GM12878 (cell line): ENCODE measurements around the gene LAMA4. TPM values are rescaled to one million over a fixed set of nuclear protein-coding genes. Genes with fewer than 3 reads are reported as not detected.

Experiments
- ATAC-seq: fragments of 200-7000 bp; cut with Tn5 transposase; 3 replicates; pipeline ENCODE4 v1.9.1; 2020; ENCODE audit warnings: mild to moderate bottlenecking, moderate library complexity
- BruUV-seq: library from RNA; stranded (reverse); fragments of 400-500 nt; replicated peaks from 2 replicates; lab custom pipeline; 2021; lab: Mats Ljungman, UMichigan
- CTCF ChIA-PET: fragments of 300-600 bp; sonication (Branson Sonifier 250); formaldehyde crosslinking; extraction: SDS; loops from one replicate; lab custom pipeline; 2021; ENCODE audit warnings: inconsistent platforms; lab: Yijun Ruan, JAX
- POLR2A ChIA-PET: fragments of 350-600 bp; formaldehyde crosslinking; extraction: SDS; loops from one replicate; lab custom pipeline; 2021; ENCODE audit warnings: inconsistent platforms; lab: Charles Lee
- RAD21 ChIA-PET: fragments of 300-600 bp; sonication (Branson Sonifier 250); formaldehyde crosslinking; loops from one replicate; lab custom pipeline; 2023; ENCODE audit warnings: antibody characterized with exemption; ENCODE audit not compliant: unreplicated experiment; lab: Charles Lee
- SMC1A ChIA-PET: fragments of 300-600 bp; sonication (Branson Sonifier 250); formaldehyde crosslinking; loops from one replicate; lab custom pipeline; 2023; ENCODE audit not compliant: unreplicated experiment, uncharacterized antibody; lab: Charles Lee
- DNase-seq: peaks from one replicate; pipeline ENCODE4 v3.0.0-alpha.2; 2011; ENCODE audit warnings: low read depth, low spot score
- FAIRE-seq: peaks from 3 replicates; lab custom pipeline; 2011; peaks lifted over from hg19 to GRCh38; lab: Jason Lieb, UNC
- H2AFZ ChIP-seq: 2 replicates; pipeline ENCODE4 v1.6.0; 2011; ENCODE audit warnings: low read depth, low read length, control low read depth; ENCODE audit not compliant: control insufficient read depth
- H3K27ac ChIP-seq: 2 replicates; pipeline ENCODE4 v1.5.1; 2011; ENCODE audit warnings: control low read depth; ENCODE audit not compliant: control insufficient read depth, insufficient read depth
- H3K27me3 ChIP-seq, 2 experiments: replicated peaks in 1 of 2; 2 replicates each; pipeline versions ENCODE4 v1.6.0 to v1.6.1; 2011; ENCODE audit warnings: low read length in 1 of 2; ENCODE audit not compliant: control insufficient read depth in 2 of 2, insufficient read depth in 2 of 2
- H3K36me3 ChIP-seq, 2 experiments: 2 replicates each; pipeline ENCODE4 v1.5.1; 2011; ENCODE audit warnings: low read length in 1 of 2; ENCODE audit not compliant: control insufficient read depth in 2 of 2, insufficient read depth in 2 of 2
- H3K4me1 ChIP-seq: 2 replicates; pipeline ENCODE4 v1.6.1; 2011; ENCODE audit warnings: mild to moderate bottlenecking, low read length, moderate library complexity, mixed read lengths; ENCODE audit not compliant: control insufficient read depth, insufficient read depth
- H3K4me2 ChIP-seq: 2 replicates; pipeline ENCODE4 v1.6.0; 2011; ENCODE audit warnings: control low read depth; ENCODE audit not compliant: control insufficient read depth, insufficient read depth
- H3K4me3 ChIP-seq: fragments of 200-600 bp; sonication (generic); 2 replicates; pipeline ENCODE4 v1.5.1; 2016
- H3K79me2 ChIP-seq: 2 replicates; pipeline ENCODE4 v1.6.0; 2011; ENCODE audit warnings: low read length; ENCODE audit not compliant: control insufficient read depth, insufficient read depth
- H3K9ac ChIP-seq: 2 replicates; pipeline ENCODE4 v1.8.0; 2011; ENCODE audit warnings: low read length, control low read depth, mixed read lengths; ENCODE audit not compliant: control insufficient read depth, insufficient read depth
- H3K9me3 ChIP-seq: replicated peaks from 3 replicates; pipeline ENCODE4 v1.5.1; 2011; ENCODE audit warnings: mild to moderate bottlenecking, low read length; ENCODE audit not compliant: control insufficient read depth, insufficient read depth
- H4K20me1 ChIP-seq: 2 replicates; pipeline ENCODE4 v1.6.0; 2011; ENCODE audit not compliant: control insufficient read depth, insufficient read depth
- ASH2L ChIP-seq: fragments of 300-600, 200-600 bp; sonication (generic); IDR thresholded peaks from 2 replicates; pipeline ENCODE4 v1.6.1; 2017; ENCODE audit warnings: low read depth, mild to moderate bottlenecking, borderline replicate concordance
- BMI1 ChIP-seq: fragments of 450-650 bp; IDR thresholded peaks from 2 replicates; pipeline ENCODE4 v1.6.1; 2016; ENCODE audit warnings: mild to moderate bottlenecking, moderate library complexity, borderline replicate concordance
- CBX3 ChIP-seq: fragments of 200-600 bp; sonication (generic); IDR thresholded peaks from 2 replicates; pipeline ENCODE4 v1.6.1; 2016; ENCODE audit warnings: low read depth, borderline replicate concordance
- CBX5 ChIP-seq: sonication (generic); IDR thresholded peaks from 2 replicates; pipeline ENCODE4 v1.6.1; 2016; ENCODE audit warnings: low read depth, moderate library complexity, mild to moderate bottlenecking, inconsistent platforms
- MYB ChIP-seq: fragments of 150-350 bp; IDR thresholded peaks from 2 replicates; pipeline ENCODE4 v1.6.1; 2014; ENCODE audit warnings: mild to moderate bottlenecking, low read depth, low read length, borderline replicate concordance
- RCOR1 ChIP-seq: conservative IDR thresholded peaks from 2 replicates; pipeline ENCODE4 v1.6.1; 2012; ENCODE audit warnings: low read depth, low read length, improper control_type of control experiment
- SMARCA5 ChIP-seq: fragments of 450-650 bp; IDR thresholded peaks from 2 replicates; pipeline ENCODE4 v1.6.1; 2017; ENCODE audit warnings: mild to moderate bottlenecking
- ZNF274 ChIP-seq: IDR thresholded peaks from one replicate; pipeline ENCODE4 v1.8.0; 2011; ENCODE audit not compliant: insufficient read length, insufficient read depth
- WGBS: methylation state at CpG from one replicate; pipeline ENCODE4 v1.1.6; 2016; ENCODE audit warnings: low lambda C conversion rate; ENCODE audit not compliant: insufficient replicate concordance, insufficient coverage; ENCODE audit errors: missing lambda C conversion rate; 5-methylcytosine and 5-hydroxymethylcytosine counted together
- in situ Hi-C: fragments of 300-500 bp; cut with MboI; formaldehyde crosslinking; loops from 9 replicates; pipeline ENCODE4 v1.14.3; 2018; ENCODE audit warnings: mixed read lengths
- intact Hi-C: fragments of 100-400 bp; cut with micrococcal nuclease; formaldehyde crosslinking; loops from one replicate; pipeline ENCODE4 v1.14.2; 2022; ENCODE audit not compliant: unreplicated experiment
- polyA plus RNA-seq, 11 experiments: library from polyadenylated mRNA; depleted of rRNA in 4 of 11; unstranded in 6 of 11; stranded (reverse) in 5 of 11; fragments of >200 nt; fragmentation: Nextera tagmentation in 4 of 11; fragmentation: Illumina TruSeq in 1 of 11; extraction: Ambion mirVana in 4 of 11; extraction: Trizol in 1 of 11; gene quantifications; 1 replicate in 1 of 11; 2 replicates in 10 of 11; pipeline versions ENCODE4 v1.2.1 to v1.2.3, GENCODE V29; 2011 to 2016; ENCODE audit warnings: inconsistent platforms in 2 of 11, missing spikeins in 2 of 11, low read depth in 1 of 11
- total RNA-seq, 4 experiments: library from RNA; depleted of rRNA in 3 of 4; stranded (reverse); fragments of >200 nt in 3 of 4; fragmentation: Illumina TruSeq in 1 of 4; extraction: Trizol in 1 of 4; gene quantifications; 2 replicates each; pipeline versions ENCODE4 v1.2.1 to v1.2.3, GENCODE V29; 2013 to 2021
- TF ChIP-seq, protein P1 (sequence below): IDR thresholded peaks from 2 replicates; pipeline ENCODE4 v1.6.1; 2012; ENCODE audit warnings: low read length, inconsistent platforms
- TF ChIP-seq, protein P2 (sequence below): fragments of 450-650 bp; IDR thresholded peaks from 2 replicates; pipeline ENCODE4 v1.6.1; 2018; ENCODE audit warnings: mild to moderate bottlenecking, low read depth, moderate library complexity; ENCODE audit not compliant: partially characterized antibody
- TF ChIP-seq, protein P3 (sequence below): fragments of 450-650 bp; IDR thresholded peaks from 2 replicates; pipeline ENCODE4 v1.6.1; 2018; ENCODE audit warnings: borderline replicate concordance, mild to moderate bottlenecking; ENCODE audit not compliant: partially characterized antibody
- TF ChIP-seq, protein P4 (sequence below): fragments of 150-350 bp; IDR thresholded peaks from 2 replicates; pipeline ENCODE4 v1.6.1; 2016; ENCODE audit warnings: low read depth, low read length

LAMA4 gene
- total and polyA plus RNA-seq, 10 of the 15 experiments (the other 5 are each of a cell fraction or from before 2014, with no cell fraction given), result 0.11 to 0.21 (median 0.14) TPM; not detected in 7

DNA sequence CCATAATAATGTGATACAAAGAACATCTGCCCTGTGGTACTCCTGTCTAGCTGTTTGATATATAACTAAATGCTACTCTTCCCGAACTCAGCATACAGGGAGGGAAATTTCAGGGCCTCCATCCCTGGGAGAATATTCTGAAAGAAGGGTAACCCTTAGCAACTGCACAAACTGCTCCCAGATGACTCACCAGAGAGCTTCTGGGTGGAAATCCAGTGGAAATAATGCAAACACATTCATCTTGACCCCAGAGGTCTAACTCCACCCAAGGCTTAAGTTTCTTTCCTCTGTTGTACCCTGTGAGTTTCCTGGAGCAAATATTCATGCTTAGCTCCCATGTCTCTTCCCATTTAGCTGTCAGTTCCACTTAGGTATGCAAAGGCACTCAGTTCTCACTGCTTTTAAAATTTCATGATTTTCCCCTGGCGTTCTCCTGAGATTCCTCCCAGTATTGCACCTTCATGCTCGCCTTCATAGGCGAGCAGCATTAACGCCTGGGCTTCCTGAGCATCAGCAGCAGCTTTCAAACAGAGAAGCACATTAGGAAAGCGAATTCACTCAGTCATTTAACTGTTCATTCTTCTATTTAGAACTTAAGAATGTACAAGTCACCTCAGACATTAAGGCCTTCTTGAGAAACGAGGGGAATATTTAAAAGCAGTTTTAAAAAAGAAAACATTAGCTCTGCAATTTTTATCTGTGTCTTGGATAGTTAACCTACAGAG lies 43.8 kb upstream of the LAMA4 start:
- FAIRE-seq (no peak), ATAC-seq (no peak), DNase-seq (no peak)
- CTCF ChIA-PET, result interaction anchor here (1.1 to 6.4 kb wide), 7 partner anchors 9 to 120 kb away, joined by 3 to 33 read pairs (median 4); no protein-coding TSS in a partner anchor
- H2AFZ ChIP-seq, result no peak overlapping the region
- 18% methylated on average over 7 of the region's 7 CpGs for WGBS
- no peaks in the 10 kb centered on the region for H3K4me1 ChIP-seq
- POLR2A ChIA-PET, result no interaction called here
- H3K4me2 ChIP-seq, result no peak overlapping the region
- H3K9ac ChIP-seq, result no peak overlapping the region
- SMC1A ChIA-PET, result interaction anchor here (0.8 to 4.0 kb wide), 4 partner anchors 9 to 118 kb away, joined by 3 to 15 read pairs (median 6); no protein-coding TSS in a partner anchor
- H3K27me3 ChIP-seq, result peaks cover 0 to 2% of the 10 kb centered on the region in 2 experiments; a peak in 2 of 4 replicates
- no peaks in the 10 kb centered on the region for H3K36me3 ChIP-seq
- H3K27ac ChIP-seq, result no peak overlapping the region
- no peaks in the 10 kb centered on the region for H3K9me3 ChIP-seq
- no peak overlapping the region for H3K4me3 ChIP-seq
- BruUV-seq, result no TSS peak
- no peaks in the 10 kb centered on the region for H3K79me2 ChIP-seq
- intact Hi-C loops, result no loop called here
- no peaks in the 10 kb centered on the region for H4K20me1 ChIP-seq
- RAD21 ChIA-PET, result interaction anchor here (1.7 to 1.8 kb wide), 2 partner anchors 13 to 118 kb away, joined by 3 to 6 read pairs; no protein-coding TSS in a partner anchor
- in situ Hi-C loops, result no loop called here
- no peak for TF ChIP-seq ZNF274
- no peak for TF ChIP-seq MYB
- no peak for TF ChIP-seq ASH2L
- TF ChIP-seq RCOR1, result no peak
- TF ChIP-seq BMI1, result no peak
- TF ChIP-seq, protein P1, sequence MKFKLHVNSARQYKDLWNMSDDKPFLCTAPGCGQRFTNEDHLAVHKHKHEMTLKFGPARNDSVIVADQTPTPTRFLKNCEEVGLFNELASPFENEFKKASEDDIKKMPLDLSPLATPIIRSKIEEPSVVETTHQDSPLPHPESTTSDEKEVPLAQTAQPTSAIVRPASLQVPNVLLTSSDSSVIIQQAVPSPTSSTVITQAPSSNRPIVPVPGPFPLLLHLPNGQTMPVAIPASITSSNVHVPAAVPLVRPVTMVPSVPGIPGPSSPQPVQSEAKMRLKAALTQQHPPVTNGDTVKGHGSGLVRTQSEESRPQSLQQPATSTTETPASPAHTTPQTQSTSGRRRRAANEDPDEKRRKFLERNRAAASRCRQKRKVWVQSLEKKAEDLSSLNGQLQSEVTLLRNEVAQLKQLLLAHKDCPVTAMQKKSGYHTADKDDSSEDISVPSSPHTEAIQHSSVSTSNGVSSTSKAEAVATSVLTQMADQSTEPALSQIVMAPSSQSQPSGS, result no peak
- TF ChIP-seq, protein P2, sequence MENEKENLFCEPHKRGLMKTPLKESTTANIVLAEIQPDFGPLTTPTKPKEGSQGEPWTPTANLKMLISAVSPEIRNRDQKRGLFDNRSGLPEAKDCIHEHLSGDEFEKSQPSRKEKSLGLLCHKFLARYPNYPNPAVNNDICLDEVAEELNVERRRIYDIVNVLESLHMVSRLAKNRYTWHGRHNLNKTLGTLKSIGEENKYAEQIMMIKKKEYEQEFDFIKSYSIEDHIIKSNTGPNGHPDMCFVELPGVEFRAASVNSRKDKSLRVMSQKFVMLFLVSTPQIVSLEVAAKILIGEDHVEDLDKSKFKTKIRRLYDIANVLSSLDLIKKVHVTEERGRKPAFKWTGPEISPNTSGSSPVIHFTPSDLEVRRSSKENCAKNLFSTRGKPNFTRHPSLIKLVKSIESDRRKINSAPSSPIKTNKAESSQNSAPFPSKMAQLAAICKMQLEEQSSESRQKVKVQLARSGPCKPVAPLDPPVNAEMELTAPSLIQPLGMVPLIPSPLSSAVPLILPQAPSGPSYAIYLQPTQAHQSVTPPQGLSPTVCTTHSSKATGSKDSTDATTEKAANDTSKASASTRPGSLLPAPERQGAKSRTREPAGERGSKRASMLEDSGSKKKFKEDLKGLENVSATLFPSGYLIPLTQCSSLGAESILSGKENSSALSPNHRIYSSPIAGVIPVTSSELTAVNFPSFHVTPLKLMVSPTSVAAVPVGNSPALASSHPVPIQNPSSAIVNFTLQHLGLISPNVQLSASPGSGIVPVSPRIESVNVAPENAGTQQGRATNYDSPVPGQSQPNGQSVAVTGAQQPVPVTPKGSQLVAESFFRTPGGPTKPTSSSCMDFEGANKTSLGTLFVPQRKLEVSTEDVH, result no peak
- TF ChIP-seq, protein P3, sequence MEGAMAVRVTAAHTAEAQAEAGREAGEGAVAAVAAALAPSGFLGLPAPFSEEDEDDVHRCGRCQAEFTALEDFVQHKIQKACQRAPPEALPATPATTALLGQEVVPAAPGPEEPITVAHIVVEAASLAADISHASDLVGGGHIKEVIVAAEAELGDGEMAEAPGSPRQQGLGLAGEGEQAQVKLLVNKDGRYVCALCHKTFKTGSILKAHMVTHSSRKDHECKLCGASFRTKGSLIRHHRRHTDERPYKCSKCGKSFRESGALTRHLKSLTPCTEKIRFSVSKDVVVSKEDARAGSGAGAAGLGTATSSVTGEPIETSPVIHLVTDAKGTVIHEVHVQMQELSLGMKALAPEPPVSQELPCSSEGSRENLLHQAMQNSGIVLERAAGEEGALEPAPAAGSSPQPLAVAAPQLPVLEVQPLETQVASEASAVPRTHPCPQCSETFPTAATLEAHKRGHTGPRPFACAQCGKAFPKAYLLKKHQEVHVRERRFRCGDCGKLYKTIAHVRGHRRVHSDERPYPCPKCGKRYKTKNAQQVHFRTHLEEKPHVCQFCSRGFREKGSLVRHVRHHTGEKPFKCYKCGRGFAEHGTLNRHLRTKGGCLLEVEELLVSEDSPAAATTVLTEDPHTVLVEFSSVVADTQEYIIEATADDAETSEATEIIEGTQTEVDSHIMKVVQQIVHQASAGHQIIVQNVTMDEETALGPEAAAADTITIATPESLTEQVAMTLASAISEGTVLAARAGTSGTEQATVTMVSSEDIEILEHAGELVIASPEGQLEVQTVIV, result no peak
- TF ChIP-seq, protein P4, sequence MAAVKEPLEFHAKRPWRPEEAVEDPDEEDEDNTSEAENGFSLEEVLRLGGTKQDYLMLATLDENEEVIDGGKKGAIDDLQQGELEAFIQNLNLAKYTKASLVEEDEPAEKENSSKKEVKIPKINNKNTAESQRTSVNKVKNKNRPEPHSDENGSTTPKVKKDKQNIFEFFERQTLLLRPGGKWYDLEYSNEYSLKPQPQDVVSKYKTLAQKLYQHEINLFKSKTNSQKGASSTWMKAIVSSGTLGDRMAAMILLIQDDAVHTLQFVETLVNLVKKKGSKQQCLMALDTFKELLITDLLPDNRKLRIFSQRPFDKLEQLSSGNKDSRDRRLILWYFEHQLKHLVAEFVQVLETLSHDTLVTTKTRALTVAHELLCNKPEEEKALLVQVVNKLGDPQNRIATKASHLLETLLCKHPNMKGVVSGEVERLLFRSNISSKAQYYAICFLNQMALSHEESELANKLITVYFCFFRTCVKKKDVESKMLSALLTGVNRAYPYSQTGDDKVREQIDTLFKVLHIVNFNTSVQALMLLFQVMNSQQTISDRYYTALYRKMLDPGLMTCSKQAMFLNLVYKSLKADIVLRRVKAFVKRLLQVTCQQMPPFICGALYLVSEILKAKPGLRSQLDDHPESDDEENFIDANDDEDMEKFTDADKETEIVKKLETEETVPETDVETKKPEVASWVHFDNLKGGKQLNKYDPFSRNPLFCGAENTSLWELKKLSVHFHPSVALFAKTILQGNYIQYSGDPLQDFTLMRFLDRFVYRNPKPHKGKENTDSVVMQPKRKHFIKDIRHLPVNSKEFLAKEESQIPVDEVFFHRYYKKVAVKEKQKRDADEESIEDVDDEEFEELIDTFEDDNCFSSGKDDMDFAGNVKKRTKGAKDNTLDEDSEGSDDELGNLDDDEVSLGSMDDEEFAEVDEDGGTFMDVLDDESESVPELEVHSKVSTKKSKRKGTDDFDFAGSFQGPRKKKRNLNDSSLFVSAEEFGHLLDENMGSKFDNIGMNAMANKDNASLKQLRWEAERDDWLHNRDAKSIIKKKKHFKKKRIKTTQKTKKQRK, result no peak
- no peak for TF ChIP-seq SMARCA5
- TF ChIP-seq CBX5, result no peak
- no peak for TF ChIP-seq CBX3
